RPMI8226 (cell line): Measurements from ENCODE around the gene TMEM82.

Experiments used
- DNase-seq: peaks from one replicate; pipeline ENCODE4 v3.0.0-alpha.2; 2015

TMEM82 gene

GRCh38 chr1:15757575-15758342 lies 15.5 kb downstream of the TMEM82 start:
- DNase-seq: no peak

GRCh38 chr1:15758343-15758931 lies 16.1 kb downstream of the TMEM82 start, which contains the start of gene FBLIM1:
Gene FBLIM1 (plus strand): TSS chr1:15758795. CDS start chr1:15764984, 6,189 bp downstream.
- no peak for DNase-seq

- no peak for DNase-seq
Measured at GRCh38 chr1:15758953-15759661, 16.8 kb downstream of the TMEM82 start.

GRCh38 chr1:15760520-15761211 lies 18.4 kb downstream of the TMEM82 start:
- DNase-seq: no peak

GRCh38 chr1:15761366-15762128 lies 19.2 kb downstream of the TMEM82 start:
- no peak for DNase-seq

- no peak for DNase-seq
Measured at GRCh38 chr1:15762546-15762945, 20.2 kb downstream of the TMEM82 start.

- DNase-seq: no peak
Measured at GRCh38 chr1:15764269-15764764, 22.0 kb downstream of the TMEM82 start.

GRCh38 chr1:15764890-15765289 lies 22.6 kb downstream of the TMEM82 start:
- DNase-seq: no peak

- peak; percentile 97 for DNase-seq
Measured at GRCh38 chr1:15765495-15766194, 23.3 kb downstream of the TMEM82 start.

- DNase-seq: no peak
Measured at GRCh38 chr1:15767941-15768340, 25.6 kb downstream of the TMEM82 start.

- DNase-seq: no peak
Measured at GRCh38 chr1:15768388-15768787, 26.1 kb downstream of the TMEM82 start.

- DNase-seq: no peak
Measured at GRCh38 chr1:15770313-15770962, 28.1 kb downstream of the TMEM82 start.

- no peak for DNase-seq
Measured at GRCh38 chr1:15771836-15772515, 29.7 kb downstream of the TMEM82 start.

- no peak for DNase-seq
Measured at GRCh38 chr1:15775706-15776105, 33.4 kb downstream of the TMEM82 start.

- DNase-seq: no peak
Measured at GRCh38 chr1:15777909-15778707, 35.8 kb downstream of the TMEM82 start.

GRCh38 chr1:15785683-15786082 lies 43.4 kb downstream of the TMEM82 start:
- DNase-seq: no peak

GRCh38 chr1:15786581-15786980 lies 44.3 kb downstream of the TMEM82 start:
- no peak for DNase-seq

GRCh38 chr1:15788624-15789301 lies 46.5 kb downstream of the TMEM82 start:
- DNase-seq: no peak

- DNase-seq: no peak
Measured at GRCh38 chr1:15796086-15796462, 53.8 kb downstream of the TMEM82 start.
